Islet of Langerhans (tissue), 1 donor: Measurements from ENCODE around the gene FAM171A1.
"Not testable (repeated sequence)": the region's sequence is repeated elsewhere in the genome, so short reads cannot be mapped to it uniquely, and the experiment has no call there.

ENCODE experiments used
- FAIRE-seq: peaks from one replicate; lab custom pipeline; 2011; peaks lifted over from hg19 to GRCh38; lab: Jason Lieb, UNC

The FAM171A1 gene

DNA sequence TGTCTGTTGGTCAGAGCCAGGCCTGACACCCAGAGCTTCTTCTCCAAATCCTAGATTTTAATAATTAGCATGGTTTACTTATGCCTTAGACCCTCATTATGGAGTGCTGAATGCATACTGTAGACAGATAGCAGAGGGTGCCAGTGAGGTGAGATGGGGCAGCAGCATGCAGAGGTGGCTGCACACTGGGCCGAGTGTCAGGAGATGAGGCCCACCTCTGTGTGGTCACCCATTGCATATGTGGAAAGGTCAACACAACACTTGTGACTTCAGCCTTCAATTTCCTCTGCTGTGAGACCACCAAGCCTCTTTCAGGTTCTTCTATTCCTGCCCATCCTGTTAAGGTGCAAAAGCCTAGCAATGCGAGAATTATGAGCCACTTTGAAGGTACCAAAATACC is 162.9 kb downstream of the FAM171A1 start:
- FAIRE-seq, result no peak

DNA sequence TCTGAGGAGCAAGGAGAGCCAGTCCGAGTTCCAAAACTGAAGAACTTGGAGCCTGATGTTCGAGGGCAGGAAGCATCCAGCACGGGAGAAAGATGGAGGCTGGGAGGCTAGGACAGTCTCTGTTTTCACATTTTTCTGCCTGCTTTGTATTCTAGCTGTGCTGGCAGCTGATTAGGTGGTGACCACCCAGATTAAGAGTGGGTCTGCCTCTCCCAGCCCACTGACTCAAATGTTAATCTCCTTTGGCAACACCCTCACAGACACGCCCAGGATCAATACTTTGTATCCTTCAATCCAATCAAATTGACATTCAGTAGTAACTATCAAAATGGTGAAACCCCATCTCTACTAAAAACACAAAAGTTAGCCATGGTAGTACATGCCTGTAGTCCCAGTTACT is 163.7 kb downstream of the FAM171A1 start:
- not testable (repeated sequence) for FAIRE-seq

DNA sequence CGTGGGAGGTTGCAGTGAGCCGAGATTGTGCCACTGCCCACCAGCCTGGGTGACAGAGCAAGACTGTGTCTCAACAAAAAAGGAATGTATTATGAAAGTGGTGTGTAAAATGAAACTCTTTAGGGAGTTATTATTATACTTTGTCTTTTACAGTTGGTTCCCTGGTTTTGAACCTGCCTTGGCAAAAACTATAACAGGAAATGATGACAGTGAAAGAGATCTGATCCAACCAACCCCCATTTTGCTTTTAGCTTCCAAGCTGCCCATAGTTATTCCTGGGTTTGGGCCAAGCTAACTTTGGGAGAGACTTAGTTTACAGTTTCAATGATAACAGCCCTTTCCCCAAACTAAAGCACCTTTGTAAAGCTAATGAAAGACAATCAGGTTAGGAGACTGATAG is 168.4 kb downstream of the FAM171A1 start:
- no peak for FAIRE-seq

DNA sequence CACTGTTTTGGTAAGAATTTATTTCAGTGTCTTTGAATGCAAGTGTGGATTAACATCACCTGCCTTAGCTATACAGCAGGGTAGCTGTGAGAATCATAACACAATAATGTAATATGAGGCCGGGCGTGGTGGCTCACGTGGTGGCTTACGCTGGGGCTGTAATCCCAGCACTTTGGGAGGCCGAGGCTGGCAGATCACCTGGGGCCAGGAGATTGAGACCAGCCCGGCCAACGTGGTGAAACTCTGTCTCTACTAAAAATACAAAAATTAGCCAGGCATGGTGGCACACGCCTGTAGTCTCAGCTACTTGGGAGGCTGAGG is 168.8 kb downstream of the FAM171A1 start:
- not testable (repeated sequence) for FAIRE-seq

DNA sequence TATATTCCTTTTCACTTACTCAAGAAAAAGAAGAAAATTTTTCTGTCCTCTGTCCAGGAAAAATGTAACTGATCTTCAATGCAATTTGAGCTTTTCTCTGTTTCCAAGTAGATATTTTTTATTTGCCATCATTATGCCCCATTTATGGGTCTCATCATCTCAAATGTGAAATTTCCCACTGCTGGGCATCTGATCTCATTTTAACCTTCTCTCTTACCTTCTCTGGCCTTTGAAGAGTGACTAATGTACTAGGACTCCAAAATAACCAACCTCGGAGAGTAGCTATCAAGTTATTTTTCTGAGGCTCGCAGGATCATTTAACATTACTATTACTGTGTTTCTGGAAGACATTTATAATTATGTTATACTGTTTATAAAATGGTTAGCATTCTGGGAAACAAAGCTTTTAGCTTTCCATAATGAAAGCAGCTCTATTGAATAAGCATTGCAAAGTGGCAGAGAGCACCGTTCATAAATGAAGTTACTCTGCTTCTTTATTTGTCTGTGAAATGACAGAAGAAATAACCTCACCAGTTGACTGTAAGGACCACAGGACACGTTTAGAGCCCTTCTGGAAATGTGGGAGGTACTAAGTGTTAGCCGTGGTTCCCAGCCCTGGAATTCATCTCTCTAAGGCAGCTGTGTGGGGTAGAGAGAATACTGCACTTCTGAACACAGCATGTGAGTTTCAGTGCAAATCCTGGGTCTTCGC is 169.3 kb downstream of the FAM171A1 start:
- no peak for FAIRE-seq

DNA sequence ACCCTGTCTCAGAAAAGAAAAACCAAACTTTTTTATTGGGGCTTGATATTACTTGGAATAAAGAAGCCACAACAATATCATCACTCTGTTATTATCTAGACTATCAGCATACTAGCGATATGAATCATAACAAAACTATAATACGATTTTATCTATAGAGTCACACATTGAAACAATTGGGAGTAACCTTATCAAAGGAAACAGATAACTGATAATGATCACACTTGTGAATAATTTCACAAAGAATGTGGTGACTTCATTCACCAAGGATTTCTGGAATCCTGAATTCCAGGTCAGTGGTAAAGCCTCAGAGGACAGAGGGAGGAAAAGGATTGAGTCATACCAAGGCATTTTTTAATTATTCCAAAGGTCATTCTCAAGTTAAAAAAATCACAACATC is 170.5 kb downstream of the FAM171A1 start:
- no peak for FAIRE-seq

DNA sequence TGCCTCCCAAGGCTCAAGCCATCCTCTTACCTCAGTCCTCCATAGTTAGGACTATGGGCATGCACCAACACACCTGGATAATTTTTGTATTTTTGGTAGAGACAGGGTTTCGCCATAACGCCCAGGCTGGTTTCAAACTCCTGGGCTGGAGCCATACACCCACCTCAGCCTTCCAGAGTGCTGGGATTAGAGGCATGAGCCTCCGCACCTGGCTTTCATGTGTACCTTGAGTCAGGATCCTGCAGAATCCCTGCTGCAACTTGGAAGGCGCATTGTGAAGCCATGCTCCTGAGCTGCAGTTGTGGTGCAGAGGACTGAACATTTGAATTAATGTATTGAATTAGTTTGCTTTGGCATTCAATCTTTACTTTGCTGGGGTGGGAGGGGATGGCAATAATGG is 173.2 kb downstream of the FAM171A1 start:
- FAIRE-seq, result no peak

DNA sequence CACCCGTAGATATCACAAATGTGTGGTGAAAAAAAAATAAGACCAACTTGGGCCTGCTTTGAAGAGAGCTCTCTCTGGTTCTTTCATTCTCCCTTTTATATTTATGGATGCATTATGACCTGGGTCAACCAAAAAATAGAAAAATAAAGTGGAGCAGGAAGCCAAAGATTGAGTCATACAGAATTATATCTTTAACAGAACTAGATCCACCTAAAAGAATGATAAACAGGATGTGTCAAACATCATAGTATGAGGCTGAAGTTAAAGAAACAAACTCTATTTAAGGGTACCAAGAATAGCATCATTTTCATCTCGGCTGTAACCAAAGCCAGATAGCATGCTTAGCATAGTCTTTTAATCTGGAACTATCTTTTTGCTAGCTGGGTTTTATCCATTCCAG is 173.8 kb downstream of the FAM171A1 start:
- no peak for FAIRE-seq

DNA sequence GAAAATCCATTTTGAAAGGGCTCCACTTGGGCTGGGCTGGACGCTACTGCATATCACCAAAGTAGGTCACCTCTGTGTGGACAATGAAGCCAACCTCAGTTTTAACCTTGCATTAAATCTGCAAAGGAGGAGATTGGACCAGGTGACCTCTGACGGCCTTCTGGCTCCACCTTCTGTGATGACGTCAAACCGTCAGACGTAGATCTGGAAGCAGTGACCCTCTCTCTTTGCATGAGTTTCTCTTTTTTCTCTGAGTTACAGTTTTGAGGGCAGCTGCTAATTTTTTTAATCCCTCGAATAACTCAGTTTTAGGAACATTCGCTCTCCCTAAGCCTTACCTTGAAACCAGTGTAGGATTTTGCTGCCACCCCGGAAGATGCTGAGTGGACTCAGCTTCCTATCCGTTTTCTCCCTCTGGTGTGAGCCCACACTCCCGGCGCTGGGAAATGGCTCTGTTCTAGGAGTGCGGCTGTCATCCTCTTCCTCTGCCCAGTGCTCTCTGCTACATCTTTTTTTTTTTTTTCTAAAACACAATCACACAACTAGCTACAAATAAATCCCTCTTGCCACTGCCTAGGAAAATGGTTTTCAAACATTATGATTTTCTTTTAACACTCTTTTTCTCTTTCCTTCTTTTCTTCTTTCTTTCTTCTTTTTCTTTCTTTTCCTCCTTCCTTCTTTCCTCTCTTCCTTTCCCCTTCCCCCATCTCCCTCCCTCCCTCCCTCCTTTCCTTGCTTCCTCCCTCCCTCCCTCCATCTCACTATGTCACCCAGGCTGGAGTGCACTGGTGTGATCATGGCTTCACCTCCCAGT is 174.9 kb downstream of the FAM171A1 start:
- no peak for FAIRE-seq

DNA sequence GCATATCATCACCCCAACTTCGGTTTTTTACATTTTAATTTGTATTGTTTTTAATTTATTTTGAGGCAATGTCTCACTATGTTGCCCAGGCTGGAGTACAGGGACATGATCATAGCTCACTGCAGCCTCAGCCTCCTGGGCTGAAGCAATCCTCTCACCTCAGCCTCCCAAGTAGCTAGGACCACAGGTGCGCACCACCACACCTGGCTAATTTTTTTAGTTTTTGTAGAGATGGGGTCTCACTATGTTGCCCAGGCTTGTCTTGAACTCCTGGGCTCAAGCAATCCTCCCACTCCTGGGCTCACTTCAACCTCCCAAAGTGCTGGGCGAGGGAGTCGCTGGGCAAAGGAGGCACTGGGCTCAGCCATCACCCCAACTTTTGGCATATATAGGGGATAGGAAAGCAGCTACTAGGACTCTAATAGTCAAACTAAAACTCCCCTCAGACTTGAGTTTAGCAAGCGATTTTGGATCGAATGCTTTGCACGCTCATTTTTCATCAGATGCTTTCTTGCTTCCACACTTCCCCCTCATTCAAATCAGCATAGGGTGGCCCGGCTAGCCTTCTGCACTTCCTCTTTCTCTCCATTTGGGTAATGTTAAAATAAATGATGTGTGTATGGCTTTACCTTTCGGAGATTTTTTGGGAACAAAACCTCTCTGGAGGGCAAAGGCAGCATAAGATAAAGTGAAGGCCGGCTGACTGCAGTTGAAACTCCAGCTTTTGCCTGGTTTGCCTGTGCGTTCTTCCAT is 181.8 kb downstream of the FAM171A1 start:
- FAIRE-seq, result no peak

DNA sequence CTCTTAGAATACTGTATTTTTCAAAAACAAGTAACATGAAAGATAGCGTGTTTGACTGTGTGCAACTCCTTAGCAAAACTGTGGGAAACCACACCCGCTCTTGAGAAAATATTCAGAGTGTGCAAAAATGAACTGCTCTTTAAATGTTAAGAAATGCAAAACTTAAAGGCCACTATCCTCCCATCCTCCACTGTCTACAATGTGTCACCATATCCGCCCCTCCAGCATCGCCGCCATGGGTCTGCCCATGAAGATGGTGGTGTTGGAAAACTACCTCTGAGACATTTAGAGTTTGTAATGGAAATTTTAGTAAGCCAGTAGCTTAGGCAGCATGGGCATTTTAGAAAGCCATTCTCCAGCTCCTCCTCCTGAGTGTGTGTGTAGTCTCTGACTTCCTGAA is 182.5 kb downstream of the FAM171A1 start:
- no peak for FAIRE-seq

DNA sequence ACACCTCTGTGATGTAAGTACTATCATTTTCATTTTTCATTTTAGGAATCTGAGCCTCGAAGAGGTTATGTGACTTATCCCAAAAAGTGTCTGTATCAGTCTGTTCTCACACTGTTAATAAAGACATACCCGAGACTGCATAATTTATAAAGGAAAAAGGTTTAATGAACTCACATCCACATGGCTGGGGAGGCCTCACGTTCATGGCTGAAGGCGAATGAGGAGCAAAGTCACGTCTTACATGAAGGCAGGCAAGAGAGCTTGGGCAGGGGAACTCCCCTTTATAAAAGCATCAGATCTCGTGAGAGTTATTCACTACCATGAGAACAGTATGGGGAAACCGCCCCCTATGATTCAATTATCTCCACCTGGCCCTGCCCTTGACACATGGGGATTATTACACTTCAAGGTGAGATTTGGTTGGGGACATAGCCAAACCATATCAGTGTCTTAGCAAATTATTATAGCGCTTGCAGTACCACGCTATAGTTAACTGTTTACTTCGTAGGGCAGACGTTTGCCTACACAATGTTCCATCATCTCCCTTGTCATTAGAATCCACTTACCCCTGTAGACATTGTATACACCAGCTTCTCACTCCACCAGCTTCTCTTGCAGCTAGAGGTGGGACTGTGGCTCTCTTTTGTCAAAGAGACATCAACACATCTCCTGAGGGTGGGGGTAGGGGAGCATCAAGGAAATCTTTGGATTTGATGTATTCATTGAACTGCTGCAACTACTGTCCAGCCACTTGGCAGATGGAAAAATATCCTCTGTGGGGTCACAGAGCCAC is 187.2 kb downstream of the FAM171A1 start:
- FAIRE-seq, result no peak

DNA sequence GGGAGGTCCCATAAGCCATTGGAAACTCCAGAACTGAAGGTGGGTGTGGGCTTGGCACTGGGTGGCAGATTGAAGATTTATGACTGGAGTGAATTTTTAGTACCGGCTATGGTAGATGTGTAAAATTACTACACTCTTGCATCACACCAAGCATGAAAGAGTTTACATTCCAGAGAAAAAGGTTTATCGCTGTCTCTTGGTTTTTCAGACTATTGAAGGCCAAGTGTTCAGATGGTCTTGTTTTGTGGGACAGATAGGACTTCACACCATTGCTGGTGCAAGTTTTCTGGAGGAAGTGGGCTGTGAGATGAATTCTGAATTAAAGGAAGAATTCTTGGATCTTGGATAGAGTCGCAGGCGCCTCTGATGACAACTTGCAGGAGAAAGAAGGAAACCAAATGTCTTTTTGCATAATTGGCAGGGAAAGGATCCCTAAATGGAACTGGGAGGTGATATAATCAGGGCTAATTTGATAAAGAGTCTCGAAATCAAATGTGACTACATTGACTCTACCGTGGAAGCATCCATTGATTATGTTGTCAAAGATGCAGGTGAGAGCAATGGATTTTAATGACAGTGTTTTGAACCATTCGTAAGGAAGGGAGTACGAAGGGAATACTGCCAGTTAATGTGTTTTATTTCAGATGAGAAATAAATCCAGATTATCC is 188.4 kb downstream of the FAM171A1 start:
- no peak for FAIRE-seq

DNA sequence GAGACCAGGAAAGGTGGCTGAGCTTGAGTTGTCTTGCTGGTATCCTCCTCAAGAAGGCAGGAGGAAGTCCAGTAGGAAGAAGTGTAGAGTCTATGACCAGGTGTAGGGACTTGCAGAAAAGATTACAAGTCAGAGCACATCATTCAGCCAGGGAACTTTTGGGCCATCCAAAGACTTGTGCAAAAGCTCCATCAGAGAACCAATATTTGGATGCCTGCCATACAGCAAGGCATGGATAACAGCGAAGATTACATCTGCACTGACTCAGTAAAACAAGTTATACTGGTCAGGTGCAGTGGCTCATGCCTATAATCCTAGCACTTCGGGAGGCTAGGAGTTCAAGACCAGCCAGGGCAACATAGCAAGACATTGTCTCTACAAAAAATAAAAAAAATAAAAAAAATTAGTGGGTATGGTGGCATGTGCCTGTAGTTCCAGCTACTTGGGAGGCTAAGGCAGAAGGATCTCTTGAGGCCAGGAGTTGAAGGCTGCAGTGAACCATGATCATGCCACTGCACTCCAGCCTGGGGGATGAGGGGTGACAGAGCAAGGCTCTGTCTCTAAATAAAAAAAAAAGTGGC is 189.4 kb downstream of the FAM171A1 start:
- no peak for FAIRE-seq

DNA sequence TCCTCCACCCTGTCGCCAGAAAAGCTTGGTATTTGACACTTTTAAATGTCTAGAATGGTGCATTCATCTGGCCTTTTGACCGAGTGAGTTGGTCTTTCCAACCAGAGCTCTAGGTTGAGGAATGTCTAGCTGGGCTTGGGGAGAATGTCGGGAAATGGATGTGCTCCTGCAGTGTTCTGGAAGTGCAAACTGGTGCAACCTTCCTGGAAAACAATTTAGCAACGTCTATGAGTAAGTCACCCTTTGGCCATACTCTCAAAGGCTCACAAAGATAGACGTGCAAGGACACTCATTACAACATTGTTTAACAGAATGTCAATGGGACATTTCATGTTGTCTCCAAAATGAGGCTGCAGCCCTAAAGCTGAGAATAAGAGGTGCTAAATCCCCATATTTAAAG is 190.4 kb downstream of the FAM171A1 start:
- FAIRE-seq, result no peak

DNA sequence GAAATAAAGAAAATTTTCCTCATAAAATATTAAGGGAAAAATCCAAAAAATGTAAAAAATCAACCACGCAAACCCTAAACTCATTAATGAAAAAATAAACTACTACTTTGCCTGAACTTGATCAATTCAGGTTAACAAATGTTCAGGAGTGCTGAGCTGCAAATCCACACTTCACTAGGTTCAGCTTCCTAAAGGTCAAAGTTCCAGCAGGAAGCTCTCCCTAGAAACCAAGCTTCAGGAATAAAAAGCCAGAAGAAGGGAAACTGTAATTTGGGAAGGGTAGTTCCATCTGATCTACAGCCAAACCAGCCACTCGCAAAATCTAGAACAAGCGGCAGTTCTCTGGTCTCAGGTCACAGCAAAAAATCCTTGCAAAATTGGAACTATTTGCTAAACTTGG is 194.8 kb downstream of the FAM171A1 start:
- no peak for FAIRE-seq

DNA sequence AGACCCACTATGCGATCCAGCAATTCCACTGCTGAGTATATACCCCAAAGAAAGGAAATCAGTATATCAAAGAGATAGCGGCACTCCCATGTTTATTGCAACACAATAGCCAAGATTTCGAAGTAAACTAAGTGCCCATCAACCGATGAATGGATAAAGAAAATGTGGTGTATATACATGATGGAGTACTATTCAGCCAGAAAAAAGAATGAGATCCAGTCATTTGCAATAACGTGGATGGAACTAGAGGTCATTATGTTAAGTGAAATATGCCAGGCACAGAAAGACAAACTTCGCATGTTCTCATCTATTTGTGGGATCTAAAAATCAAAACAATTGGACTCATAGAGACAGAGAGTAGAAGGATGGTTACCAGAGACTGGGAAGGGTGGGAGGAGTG is 195.5 kb downstream of the FAM171A1 start:
- FAIRE-seq, result no peak

DNA sequence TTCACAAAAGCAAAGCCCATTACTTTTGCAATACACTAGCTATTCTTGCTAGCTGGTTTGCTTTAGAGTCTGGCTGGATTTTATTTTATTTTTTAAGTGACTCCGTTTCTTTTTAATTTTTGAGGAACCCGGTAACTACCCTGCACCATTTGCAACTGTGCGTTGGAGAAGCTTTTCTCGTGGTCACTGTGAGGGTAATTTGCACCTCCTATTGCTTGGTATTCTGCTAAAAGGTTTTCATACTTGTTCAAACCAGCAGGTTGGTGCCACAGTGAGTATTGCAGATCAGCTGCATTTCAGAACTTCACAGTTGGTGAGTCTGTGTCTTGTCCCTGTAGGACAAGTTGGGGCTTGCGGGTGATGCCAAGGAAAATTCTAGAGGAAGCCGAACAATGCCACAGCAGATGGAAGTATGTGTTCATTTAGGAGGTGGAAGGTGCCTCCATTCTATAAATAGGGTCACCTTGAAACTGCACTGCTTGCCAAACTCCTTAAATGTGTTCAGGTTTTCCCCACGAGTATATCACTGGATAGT is 198.7 kb downstream of the FAM171A1 start:
- no peak for FAIRE-seq

DNA sequence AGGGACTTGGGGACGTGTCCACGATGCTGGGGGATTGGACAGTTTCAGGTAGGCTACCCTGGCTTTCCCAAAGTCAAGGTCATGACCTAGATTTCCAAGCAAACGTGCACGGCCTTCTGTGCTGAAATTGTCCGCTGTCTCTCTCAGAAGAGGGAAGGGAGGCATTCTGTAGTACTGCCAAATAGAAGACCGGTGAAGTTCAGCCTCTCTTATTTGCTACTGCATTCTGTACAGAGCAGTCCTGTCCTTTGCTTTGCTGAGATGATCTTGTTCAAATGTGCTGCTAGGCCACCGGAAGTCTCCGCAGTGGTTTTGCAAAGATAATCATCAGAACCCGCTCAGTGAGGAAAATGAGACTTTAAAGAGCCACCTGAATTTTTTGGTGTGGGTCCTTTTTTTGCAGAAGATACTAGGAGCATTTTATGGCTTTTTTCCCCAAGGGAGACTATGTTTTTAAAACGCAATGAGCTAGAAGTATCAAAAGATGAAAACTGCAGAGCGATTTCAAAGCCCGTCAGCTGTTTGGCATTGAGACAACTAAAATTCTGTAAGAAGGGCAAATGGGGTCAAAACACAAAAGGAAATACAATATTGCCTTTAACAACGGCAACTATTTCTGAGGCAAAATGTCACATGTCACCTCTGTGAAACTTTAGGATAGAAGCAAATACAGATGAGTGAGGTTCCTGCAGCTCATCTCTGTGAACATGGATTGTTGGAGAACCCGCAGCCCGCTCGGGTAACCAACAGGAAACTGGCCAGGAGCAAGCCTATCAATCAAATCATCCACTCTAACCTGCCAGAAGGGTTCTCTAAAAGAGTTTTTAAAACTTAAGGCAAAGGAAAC is 201.3 kb downstream of the FAM171A1 start:
- no peak for FAIRE-seq
